NCI-H446 treated with DMSO at 0.1 percent for 48 hours (cell line): ENCODE results near the gene RARRES2.

Experiments
- DNase-seq: peaks from one replicate; lab custom pipeline; 2025; lab: John Stamatoyannopoulos, UW

The RARRES2 gene

GRCh38 chr7:150337659-150338081 is 3.8 kb downstream of the RARRES2 start:
- no peak for DNase-seq

- DNase-seq = no peak
Measured at GRCh38 chr7:150337179-150337578, 4.2 kb downstream of the RARRES2 start.

- DNase-seq = no peak
Measured at GRCh38 chr7:150336746-150337145, 4.7 kb downstream of the RARRES2 start.

- no peak for DNase-seq
Measured at GRCh38 chr7:150335774-150336112, 5.7 kb downstream of the RARRES2 start.

GRCh38 chr7:150335108-150335773 is 6.2 kb downstream of the RARRES2 start:
- DNase-seq = no peak

- no peak for DNase-seq
Measured at GRCh38 chr7:150334108-150334507, 7.3 kb downstream of the RARRES2 start.

- no peak for DNase-seq
Measured at GRCh38 chr7:150333659-150334058, 7.8 kb downstream of the RARRES2 start.

GRCh38 chr7:150332852-150333635 is 8.4 kb downstream of the RARRES2 start:
- no peak for DNase-seq

- DNase-seq = no peak
Measured at GRCh38 chr7:150330211-150330885, 11.1 kb downstream of the RARRES2 start.

GRCh38 chr7:150329331-150330120 is 11.9 kb downstream of the RARRES2 start:
- DNase-seq = no peak

GRCh38 chr7:150327308-150327707 is 14.1 kb downstream of the RARRES2 start:
- no peak for DNase-seq

GRCh38 chr7:150326657-150327268 is 14.7 kb downstream of the RARRES2 start:
- DNase-seq = no peak

- DNase-seq = no peak
Measured at GRCh38 chr7:150325901-150326300, 15.5 kb downstream of the RARRES2 start.

GRCh38 chr7:150325110-150325611 is 16.3 kb downstream of the RARRES2 start:
- no peak for DNase-seq

- peak; percentile 6 for DNase-seq
Measured at GRCh38 chr7:150324373-150324961, 17.0 kb downstream of the RARRES2 start.

GRCh38 chr7:150323682-150324372 is 17.6 kb downstream of the RARRES2 start:
- DNase-seq = no peak

GRCh38 chr7:150322833-150323681 is 18.4 kb downstream of the RARRES2 start, which contains the start of the genes ACTR3C and LRRC61:
Gene ACTR3C, minus strand, starts transcription at chr7:150323545. Its CDS starts 28,249 bp downstream, at chr7:150295296.
Gene LRRC61, plus strand, starts transcription at chr7:150323355. Its CDS starts 13,507 bp downstream, at chr7:150336862.
- DNase-seq = peak; percentile 34

GRCh38 chr7:150322114-150322832 is 19.2 kb downstream of the RARRES2 start:
- no peak for DNase-seq

- no peak for DNase-seq
Measured at GRCh38 chr7:150321788-150322113, 19.7 kb downstream of the RARRES2 start.
